Thymus (tissue), 11 donors: ENCODE measurements around the gene COX6A2. TPM values are rescaled to one million over a fixed set of nuclear protein-coding genes. Genes with fewer than 3 reads are reported as not detected.
"Not testable (repeated sequence)": the region's sequence is repeated elsewhere in the genome, so short reads cannot be mapped to it uniquely, and the experiment has no call there.

Experiments
- DNase-seq, 9 donors: peaks; one replicate each; pipeline ENCODE4 v3.0.0-alpha.2; 2013; ENCODE audit warnings: low spot score in 9 of 9, low read depth in 6 of 9, missing footprints in 1 of 9
- H3K27ac ChIP-seq, 2 donors: one replicate each; pipeline ENCODE4 v1.5.1; 2013; ENCODE audit warnings: control low read depth in 1 of 2, low read depth in 1 of 2, low read length in 1 of 2, mild to moderate bottlenecking in 1 of 2, moderate library complexity in 1 of 2
- H3K27me3 ChIP-seq, 2 donors: one replicate each; pipeline ENCODE4 v1.5.1; 2013; ENCODE audit warnings: low read length in 1 of 2; ENCODE audit not compliant: control insufficient read depth in 2 of 2, insufficient read depth in 1 of 2
- H3K36me3 ChIP-seq, 2 donors: one replicate each; pipeline ENCODE4 v1.5.1; 2013; ENCODE audit warnings: low read length in 1 of 2, mild to moderate bottlenecking in 1 of 2, moderate library complexity in 1 of 2; ENCODE audit not compliant: control insufficient read depth in 2 of 2, insufficient read depth in 2 of 2
- H3K4me1 ChIP-seq, 2 donors: one replicate each; pipeline ENCODE4 v1.5.1; 2013; ENCODE audit warnings: low read length in 2 of 2; ENCODE audit not compliant: control insufficient read depth in 2 of 2, insufficient read depth in 2 of 2
- H3K4me3 ChIP-seq, 2 donors: one replicate each; pipeline ENCODE4 v1.5.1; 2013; ENCODE audit warnings: low read length in 2 of 2, control low read depth in 1 of 2, mild to moderate bottlenecking in 1 of 2
- H3K9me3 ChIP-seq, 2 donors: one replicate each; pipeline ENCODE4 v1.5.1; 2013; ENCODE audit warnings: low read length in 1 of 2, mild to moderate bottlenecking in 1 of 2; ENCODE audit not compliant: control insufficient read depth in 2 of 2, insufficient read depth in 1 of 2
- WGBS: extraction: QIAGEN DNeasy Blood & Tissue Kit; methylation state at CpG from one replicate; pipeline ENCODE4 v1.1.7; 2013; 5-methylcytosine and 5-hydroxymethylcytosine counted together
- polyA plus RNA-seq: library from polyadenylated mRNA; stranded (reverse); fragments of 200-250 nt; gene quantifications from one replicate; pipeline ENCODE4 v1.2.3, GENCODE V29; 2013
- total RNA-seq: library from RNA; stranded (reverse); fragments of 120-200 nt; gene quantifications from one replicate; pipeline ENCODE4 v1.2.4, GENCODE V29; 2013
- donor health status: healthy.

The COX6A2 gene
- total and polyA plus RNA-seq, 2 donors, result 0.33 to 2.9 TPM

DNA sequence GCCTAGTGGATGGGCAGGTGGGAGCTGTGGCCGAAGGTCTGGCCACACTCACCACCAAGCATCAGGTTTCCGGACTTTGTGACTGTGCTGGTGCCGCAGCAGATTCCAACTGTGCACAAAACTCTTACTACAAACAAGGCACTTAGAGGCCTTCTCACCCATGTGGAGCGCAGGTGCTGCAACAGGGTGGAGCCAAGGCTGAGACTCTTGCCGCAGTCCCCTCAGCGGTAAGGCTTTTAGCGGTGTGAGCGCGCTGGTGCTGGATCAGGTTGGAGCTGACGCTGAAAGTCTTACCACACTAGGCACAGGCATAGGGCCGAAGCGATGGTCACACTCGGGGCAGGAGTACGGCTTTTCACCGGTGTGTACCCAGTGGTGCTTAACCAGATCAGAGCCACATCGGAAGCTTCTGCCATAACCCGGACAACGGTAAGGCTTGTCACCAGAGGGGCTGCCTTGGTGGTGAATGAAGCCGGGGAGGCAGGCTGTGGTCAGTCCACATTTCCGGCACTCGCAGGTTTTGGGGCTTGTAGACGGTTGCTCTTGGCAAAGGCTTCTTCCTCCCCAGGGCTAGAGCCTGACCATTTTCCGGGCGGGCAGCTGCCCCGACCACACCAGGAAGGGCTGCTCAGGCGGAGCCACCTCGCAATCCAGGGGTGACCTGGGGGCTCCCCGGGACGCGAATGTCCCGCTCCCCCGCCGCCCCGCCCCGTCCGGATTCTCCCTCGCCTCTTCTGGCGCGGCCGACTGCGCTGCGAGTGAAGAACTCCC, 30.1 kb upstream of the COX6A2 start:
- Histone ChIP-seq H3K4me1 (peaks cover 24 to 36% of the 10 kb centered on the region in 2 donors), H3K27me3 (no peaks in the 10 kb centered on the region), H3K36me3 (peaks cover 9 to 10% of the 10 kb centered on the region in 2 donors), H3K9me3 (no peaks in the 10 kb centered on the region), H3K27ac (peak overlapping the region; percentile 100), H3K4me3 (peak overlapping the region; percentile 79)
- under 1% methylated on average over 42 of the region's 42 CpGs for WGBS
- DNase-seq, result peak in 7 of 9 donors; percentile 42 to 87 (median 68)

GRCh38 chr16:31456988-31457360, 28.8 kb upstream of the COX6A2 start:
- Histone ChIP-seq H3K27me3 (no peaks in the 10 kb centered on the region), H3K36me3 (peaks cover 0 to under 1% of the 10 kb centered on the region in 2 donors), H3K9me3 (no peaks in the 10 kb centered on the region), H3K27ac (no peak overlapping the region), H3K4me1 (peaks cover 24 to 40% of the 10 kb centered on the region in 2 donors), H3K4me3 (no peak overlapping the region)
- 80% methylated on average over 8 of the region's 8 CpGs for WGBS
- no peak for DNase-seq

DNA sequence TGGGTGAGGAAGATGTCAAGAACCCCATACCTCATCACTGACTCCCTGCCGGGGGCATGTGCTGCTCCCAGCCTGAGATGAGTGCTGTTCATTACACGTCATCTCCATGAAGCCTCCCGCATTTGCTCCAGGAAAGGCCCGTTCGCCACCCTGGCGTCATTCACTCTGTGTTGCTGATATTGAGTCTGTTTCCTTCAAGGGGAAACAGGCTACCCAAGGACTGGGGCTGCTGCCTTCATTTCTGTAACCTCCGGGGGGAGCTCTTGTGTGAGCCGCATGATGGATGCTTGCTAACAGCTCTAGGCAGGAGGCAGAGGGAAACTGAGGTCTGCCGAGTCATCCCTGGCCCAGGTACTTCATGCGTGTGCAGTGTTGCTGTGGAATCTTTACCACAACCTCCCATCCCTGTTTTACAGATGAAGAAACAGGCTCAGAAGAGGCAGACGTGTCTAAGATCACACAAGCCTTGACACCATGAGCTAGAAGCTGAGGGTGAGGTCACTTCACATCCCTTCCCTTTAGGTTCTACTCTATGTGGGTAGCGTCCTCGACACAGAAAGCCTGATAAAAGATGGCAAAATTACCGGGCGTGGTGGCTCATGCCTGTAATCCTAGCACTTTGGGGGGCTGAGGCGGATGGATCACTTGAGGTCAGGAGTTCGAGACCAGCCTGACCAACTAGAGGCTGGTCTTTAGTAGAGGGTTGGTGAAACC, 27.6 kb upstream of the COX6A2 start:
- DNase-seq, result peak in 1 of 9 donors; percentile 59
- Histone ChIP-seq H3K36me3 (no peaks in the 10 kb centered on the region), H3K4me1 (peaks cover 24 to 40% of the 10 kb centered on the region in 2 donors), H3K27me3 (no peaks in the 10 kb centered on the region), H3K9me3 (no peaks in the 10 kb centered on the region), H3K4me3 (no peak overlapping the region), H3K27ac (no peak overlapping the region)
- 77% methylated on average over 17 of the region's 17 CpGs for WGBS

- no peak overlapping the region for H3K4me3 ChIP-seq
- H3K36me3 ChIP-seq, result no peaks in the 10 kb centered on the region
- H3K27me3 ChIP-seq, result no peaks in the 10 kb centered on the region
- WGBS, result 88% methylated on average over 20 of the region's 20 CpGs
- peak overlapping the region; percentile 41 to 78 for H3K27ac ChIP-seq
- H3K9me3 ChIP-seq, result no peaks in the 10 kb centered on the region
- peaks cover 17 to 32% of the 10 kb centered on the region in 2 donors for H3K4me1 ChIP-seq
- no peak for DNase-seq
These were observed 25.4 kb upstream of the COX6A2 start for GRCh38 chr16:31453255-31454204.

- H3K4me3 ChIP-seq, result no peak overlapping the region
- WGBS, result 91% methylated on average over 3 of the region's 3 CpGs
- H3K4me1 ChIP-seq, result peaks cover 10 to 23% of the 10 kb centered on the region in 2 donors
- H3K27ac ChIP-seq, result peak overlapping the region in 1 of 2 donors; percentile 74
- DNase-seq, result no peak
- no peaks in the 10 kb centered on the region for H3K36me3 ChIP-seq
- no peaks in the 10 kb centered on the region for H3K9me3 ChIP-seq
- no peaks in the 10 kb centered on the region for H3K27me3 ChIP-seq
These were observed 24.5 kb upstream of the COX6A2 start for GRCh38 chr16:31452631-31453106.

DNA sequence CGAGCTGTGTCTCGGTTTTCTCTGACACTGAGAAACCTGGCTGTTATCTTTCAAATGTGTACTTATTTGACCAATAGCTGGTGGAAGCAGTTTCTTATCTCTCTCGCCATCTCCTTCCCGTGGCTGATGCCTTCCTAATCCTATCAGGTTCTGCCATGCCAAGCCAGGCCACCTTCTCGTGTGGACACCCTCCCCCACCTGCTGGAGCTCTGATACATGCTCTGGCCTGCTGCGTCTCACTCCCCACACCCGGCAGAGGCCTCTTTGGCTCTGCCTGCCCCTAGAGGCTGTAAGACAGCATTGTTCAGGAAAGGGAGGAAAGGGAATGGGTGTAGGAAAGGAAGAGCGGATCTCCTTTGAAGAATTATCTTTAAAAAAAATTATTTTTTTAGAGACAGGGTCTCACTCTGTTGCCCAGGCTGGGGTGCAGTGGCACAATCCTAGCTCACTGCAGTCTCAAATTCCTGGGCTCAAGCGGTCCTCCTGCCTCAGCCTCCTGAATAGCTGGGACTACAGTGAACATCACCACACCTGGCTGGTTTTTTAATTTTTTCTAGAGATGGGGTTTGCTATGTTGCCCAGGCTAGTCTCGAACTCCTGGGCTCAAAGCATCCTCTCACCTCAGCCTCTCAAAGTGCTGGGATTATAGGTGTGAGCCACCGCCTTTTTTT, 23.7 kb upstream of the COX6A2 start:
- H3K27me3 ChIP-seq, result no peaks in the 10 kb centered on the region
- H3K36me3 ChIP-seq, result no peaks in the 10 kb centered on the region
- H3K27ac ChIP-seq, result peak overlapping the region in 1 of 2 donors; percentile 0
- DNase-seq, result no peak
- no peak overlapping the region for H3K4me3 ChIP-seq
- 68% methylated on average over 11 of the region's 11 CpGs for WGBS
- no peaks in the 10 kb centered on the region for H3K9me3 ChIP-seq
- peaks cover 4 to 15% of the 10 kb centered on the region in 2 donors for H3K4me1 ChIP-seq

- no peaks in the 10 kb centered on the region for H3K36me3 ChIP-seq
These were observed 23.0 kb upstream of the COX6A2 start for GRCh38 chr16:31451201-31451600.

DNA sequence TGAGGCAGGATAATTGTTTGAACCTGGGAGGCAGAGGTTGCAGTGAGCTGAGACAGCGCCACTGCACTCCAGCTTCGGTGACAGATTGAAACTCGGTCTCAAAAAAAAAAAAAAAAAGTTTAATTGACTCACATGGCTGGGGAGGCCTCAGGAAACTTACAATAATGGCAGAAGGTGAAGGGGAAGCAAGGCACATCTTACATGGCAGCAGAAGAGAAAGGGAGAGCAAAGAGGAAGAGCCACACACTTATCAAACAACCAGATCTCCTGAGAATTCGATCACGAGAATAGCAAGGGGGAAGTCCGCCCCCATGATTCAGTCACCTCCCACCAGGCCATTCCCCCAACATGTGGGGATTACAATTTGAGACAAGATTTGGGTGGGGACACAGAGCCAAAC, 17.8 kb upstream of the COX6A2 start:
- not testable (repeated sequence) for H3K27ac ChIP-seq, H3K4me1 ChIP-seq, H3K4me3 ChIP-seq, H3K9me3 ChIP-seq, DNase-seq, H3K36me3 ChIP-seq
- H3K27me3 ChIP-seq, result peaks cover 3 to 16% of the 10 kb centered on the region in 2 donors
- 88% methylated on average over 6 of the region's 6 CpGs for WGBS

More at GRCh38 chr16:31451201-31451600, 23.0 kb upstream of the COX6A2 start:
- no peak overlapping the region for H3K4me3 ChIP-seq
- 91% methylated on average over 5 of the region's 5 CpGs for WGBS
- H3K27ac ChIP-seq, result no peak overlapping the region
- peaks cover 3 to 9% of the 10 kb centered on the region in 2 donors for H3K4me1 ChIP-seq
- DNase-seq, result no peak
- no peaks in the 10 kb centered on the region for H3K9me3 ChIP-seq
- H3K27me3 ChIP-seq, result no peaks in the 10 kb centered on the region
